OCI-LY3 (cell line): ENCODE data around the gene PILRB.
A peak's percentile ranks its signal among the peaks of the same experiment; 100 is the strongest.

ENCODE experiments used
- H2AFZ ChIP-seq: fragments of 200-600, 300-600 bp; shearing (Covaris generic); 2 replicates; pipeline ENCODE4 v1.6.0; 2014; ENCODE audit warnings: antibody characterized with exemption, low read depth, low read length
- H3K27ac ChIP-seq: fragments of 200-600, 300-600 bp; sonication (generic); 2 replicates; pipeline ENCODE4 v1.5.1; 2014; ENCODE audit warnings: mild to moderate bottlenecking, low read length, moderate library complexity, mixed read lengths
- H3K27me3 ChIP-seq: fragments of 200-600, 300-600 bp; sonication (generic); 2 replicates; pipeline ENCODE4 v1.6.1; 2014; ENCODE audit warnings: low read depth, low read length, mixed read lengths
- H3K36me3 ChIP-seq: fragments of 200-600, 300-600 bp; sonication (generic); replicated peaks from 2 replicates; pipeline ENCODE3; 2014; ENCODE audit warnings: low read depth, low read length, mixed read lengths
- H3K4me1 ChIP-seq: fragments of 300-600, 200-600 bp; sonication (generic); 2 replicates; pipeline ENCODE4 v1.6.1; 2014; ENCODE audit warnings: low read length, mixed read lengths
- H3K4me2 ChIP-seq: fragments of 200-600, 300-600 bp; sonication (generic); 2 replicates; pipeline ENCODE4 v1.6.1; 2014; ENCODE audit warnings: low read length, mixed read lengths
- H3K4me3 ChIP-seq: fragments of 300-600, 200-600 bp; sonication (generic); 2 replicates; pipeline ENCODE4 v1.5.1; 2014; ENCODE audit warnings: antibody characterized with exemption, mild to moderate bottlenecking, low read length, moderate library complexity
- H3K79me2 ChIP-seq: fragments of 300-600, 200-600 bp; shearing (Covaris generic); 2 replicates; pipeline ENCODE4 v1.6.1; 2014; ENCODE audit warnings: mild to moderate bottlenecking, low read length, mixed read lengths
- H3K9ac ChIP-seq: fragments of 300-600, 200-600 bp; shearing (Covaris generic); 2 replicates; pipeline ENCODE4 v1.6.0; 2014; ENCODE audit warnings: mild to moderate bottlenecking, low read length, moderate library complexity
- H3K9me3 ChIP-seq: fragments of 200-600, 300-600 bp; shearing (Covaris generic); 2 replicates; pipeline ENCODE4 v1.6.1; 2014; ENCODE audit warnings: low read length, mixed read lengths; ENCODE audit not compliant: insufficient read depth
- H4K20me1 ChIP-seq: fragments of 200-600, 300-600 bp; sonication (generic); 2 replicates; pipeline ENCODE4 v1.6.1; 2016; ENCODE audit warnings: low read length, mixed read lengths; ENCODE audit not compliant: insufficient read depth
- EZH2phosphoT487 ChIP-seq: fragments of 200-600 bp; shearing (Covaris generic); IDR thresholded peaks from 2 replicates; pipeline ENCODE4 v1.6.1; 2018; ENCODE audit warnings: antibody characterized with exemption, mixed run types, low read depth
- TF ChIP-seq, protein P1 (sequence below): fragments of 200-600, 300-600 bp; sonication (generic); IDR thresholded peaks from 2 replicates; pipeline ENCODE4 v1.5.1; 2014; ENCODE audit warnings: antibody characterized with exemption, low read length, low read depth

The PILRB gene

DNA sequence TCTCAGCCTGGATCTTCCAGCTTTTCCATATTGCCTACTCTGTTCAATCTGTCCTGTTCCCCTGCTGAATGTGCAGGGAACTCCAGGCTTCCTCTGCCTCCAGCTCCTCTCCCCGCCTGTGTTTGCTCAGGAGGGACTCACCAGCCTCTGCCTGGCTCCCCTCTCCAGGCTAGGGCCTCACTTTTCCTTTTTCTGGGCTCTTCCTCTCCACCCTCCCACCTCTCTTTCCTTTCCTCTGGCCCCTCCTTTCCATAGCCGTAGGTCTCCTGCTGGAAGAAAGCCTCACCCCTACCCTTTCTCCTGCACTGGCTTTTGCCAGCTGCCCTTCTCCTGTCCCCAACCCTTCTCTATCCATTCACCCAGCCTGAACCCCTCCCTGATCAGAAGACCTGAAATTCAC, 40.3 kb downstream of the PILRB start:
- no peak overlapping the region for H3K27ac ChIP-seq
- TF ChIP-seq EZH2phosphoT487: no peak
- TF ChIP-seq, protein P1, sequence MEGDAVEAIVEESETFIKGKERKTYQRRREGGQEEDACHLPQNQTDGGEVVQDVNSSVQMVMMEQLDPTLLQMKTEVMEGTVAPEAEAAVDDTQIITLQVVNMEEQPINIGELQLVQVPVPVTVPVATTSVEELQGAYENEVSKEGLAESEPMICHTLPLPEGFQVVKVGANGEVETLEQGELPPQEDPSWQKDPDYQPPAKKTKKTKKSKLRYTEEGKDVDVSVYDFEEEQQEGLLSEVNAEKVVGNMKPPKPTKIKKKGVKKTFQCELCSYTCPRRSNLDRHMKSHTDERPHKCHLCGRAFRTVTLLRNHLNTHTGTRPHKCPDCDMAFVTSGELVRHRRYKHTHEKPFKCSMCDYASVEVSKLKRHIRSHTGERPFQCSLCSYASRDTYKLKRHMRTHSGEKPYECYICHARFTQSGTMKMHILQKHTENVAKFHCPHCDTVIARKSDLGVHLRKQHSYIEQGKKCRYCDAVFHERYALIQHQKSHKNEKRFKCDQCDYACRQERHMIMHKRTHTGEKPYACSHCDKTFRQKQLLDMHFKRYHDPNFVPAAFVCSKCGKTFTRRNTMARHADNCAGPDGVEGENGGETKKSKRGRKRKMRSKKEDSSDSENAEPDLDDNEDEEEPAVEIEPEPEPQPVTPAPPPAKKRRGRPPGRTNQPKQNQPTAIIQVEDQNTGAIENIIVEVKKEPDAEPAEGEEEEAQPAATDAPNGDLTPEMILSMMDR: no peak
- peaks cover 53% of the 10 kb centered on the region for H3K27me3 ChIP-seq
- H3K4me3 ChIP-seq: no peak overlapping the region
- no peaks in the 10 kb centered on the region for H4K20me1 ChIP-seq
- H3K79me2 ChIP-seq: no peaks in the 10 kb centered on the region
- no peaks in the 10 kb centered on the region for H3K36me3 ChIP-seq
- H3K9me3 ChIP-seq: 0 out of 2 replicates have a peak, but pooled peaks cover 3% of the 10 kb centered on the region
- no peak overlapping the region for H3K4me2 ChIP-seq
- H3K9ac ChIP-seq: no peak overlapping the region
- H3K4me1 ChIP-seq: peaks cover 57% of the 10 kb centered on the region
- H2AFZ ChIP-seq: no peak overlapping the region

DNA sequence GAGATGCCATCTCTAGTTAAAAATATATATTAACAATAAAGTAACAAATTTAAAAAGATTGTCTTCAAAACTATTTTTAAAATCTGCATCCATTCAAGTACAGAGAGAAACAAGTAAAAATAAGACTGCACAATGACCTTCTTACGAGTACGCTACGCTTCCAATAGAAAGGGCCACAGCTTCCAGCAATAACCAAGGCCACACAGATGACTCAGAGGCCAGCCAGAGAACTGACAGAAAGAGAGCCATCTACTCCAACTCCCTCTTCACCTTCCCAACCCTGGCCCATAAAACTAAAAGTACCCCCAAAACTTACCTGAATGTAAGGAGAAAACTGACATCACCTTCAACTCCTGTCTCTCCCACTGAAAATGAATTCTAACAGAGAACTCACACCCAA, 42.1 kb downstream of the PILRB start:
- Histone ChIP-seq H3K27me3 (peaks cover 52% of the 10 kb centered on the region), H3K79me2 (no peaks in the 10 kb centered on the region), H3K9me3 (no peaks in the 10 kb centered on the region), H2AFZ (no peak overlapping the region), H3K27ac (no peak overlapping the region), H3K4me1 (peaks cover 47% of the 10 kb centered on the region), H3K4me2 (no peak overlapping the region), H4K20me1 (no peaks in the 10 kb centered on the region), H3K9ac (no peak overlapping the region), H3K36me3 (no peaks in the 10 kb centered on the region), H3K4me3 (no peak overlapping the region)
- no peak for TF ChIP-seq EZH2phosphoT487
- TF ChIP-seq, protein P1: no peak

DNA sequence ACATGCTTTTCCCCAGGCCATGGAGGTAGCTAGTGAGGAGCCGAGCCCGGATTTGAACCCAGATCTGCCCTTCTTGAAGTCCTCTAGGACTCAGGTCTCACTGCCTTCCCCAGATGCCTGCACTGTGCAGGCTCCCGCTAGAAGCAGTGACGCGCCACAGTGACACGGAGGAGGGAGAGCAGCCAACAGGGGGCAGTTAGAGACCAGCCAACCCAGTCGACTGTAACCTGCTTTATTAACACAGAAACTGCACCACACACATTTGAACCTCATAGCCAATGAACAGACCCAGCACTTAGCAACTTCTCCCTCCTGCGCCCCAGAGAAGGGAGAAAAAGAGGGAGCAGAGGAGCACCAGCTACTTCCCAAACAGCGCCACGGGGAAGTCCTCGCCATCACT, 42.7 kb downstream of the PILRB start:
- H3K9me3 ChIP-seq: no peaks in the 10 kb centered on the region
- no peak overlapping the region for H2AFZ ChIP-seq
- no peaks in the 10 kb centered on the region for H3K79me2 ChIP-seq
- H4K20me1 ChIP-seq: no peaks in the 10 kb centered on the region
- no peak overlapping the region for H3K27ac ChIP-seq
- H3K27me3 ChIP-seq: peaks cover 49% of the 10 kb centered on the region
- no peak overlapping the region for H3K4me3 ChIP-seq
- no peak overlapping the region for H3K9ac ChIP-seq
- H3K4me2 ChIP-seq: no peak overlapping the region
- no peaks in the 10 kb centered on the region for H3K36me3 ChIP-seq
- peaks cover 41% of the 10 kb centered on the region for H3K4me1 ChIP-seq
- TF ChIP-seq EZH2phosphoT487: no peak
- TF ChIP-seq, protein P1: peak; percentile 58

DNA sequence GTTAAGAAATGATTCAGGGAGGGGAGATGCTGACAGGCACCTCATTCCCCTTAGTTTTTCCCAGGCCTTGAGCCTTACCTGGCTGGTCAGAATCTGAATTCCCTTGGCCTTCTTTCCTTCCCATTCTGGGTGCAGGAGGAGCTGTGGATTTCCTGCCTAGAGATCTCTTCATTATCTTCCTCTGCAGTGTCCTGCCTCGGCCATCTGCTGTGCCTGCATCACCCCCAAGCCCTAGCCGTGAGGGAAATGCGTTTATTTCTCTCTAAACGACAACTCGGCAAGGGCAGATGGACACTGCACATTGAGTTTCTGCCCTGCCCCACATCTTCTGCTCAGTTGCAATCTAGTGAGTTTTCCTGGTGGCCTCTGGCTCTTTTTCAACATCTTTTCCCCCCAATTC, 43.9 kb downstream of the PILRB start:
- TF ChIP-seq EZH2phosphoT487: no peak
- TF ChIP-seq, protein P1: no peak
- Histone ChIP-seq H3K9ac (no peak overlapping the region), H3K27ac (no peak overlapping the region), H3K36me3 (no peaks in the 10 kb centered on the region), H3K9me3 (no peaks in the 10 kb centered on the region), H3K4me1 (peaks cover 32% of the 10 kb centered on the region), H3K79me2 (no peaks in the 10 kb centered on the region), H3K4me2 (no peak overlapping the region), H3K27me3 (peaks cover 60% of the 10 kb centered on the region), H4K20me1 (no peaks in the 10 kb centered on the region), H3K4me3 (no peak overlapping the region), H2AFZ (no peak overlapping the region)
